ENCODE data around the gene CD47. TPM values are rescaled to one million over a fixed set of nuclear protein-coding genes. Genes with fewer than 3 reads are reported as not detected.

The CD47 gene
- total RNA-seq, 1 experiment from 2014 or later, result 63.6 TPM

GRCh38 chr3:108008931-108009639 is 81.7 kb downstream of the CD47 start:
- no peaks in the 10 kb centered on the region for H3K36me3 ChIP-seq (ENCODE audit: low read depth, low read length)
- TF ChIP-seq CTCF (conservative IDR thresholded peaks at IDR 0.05; ENCODE audit: low read depth, low read length) (no peak), EZH2phosphoT487 (IDR thresholded peaks at IDR 0.05; ENCODE audit: borderline replicate concordance, low read length) (no peak), EZH2 (IDR thresholded peaks at IDR 0.05; ENCODE audit: low read length, unreplicated experiment) (no peak)
- H3K9me2 ChIP-seq (replicated peaks; ENCODE audit: low read length), result no peaks in the 10 kb centered on the region
- H3K4me2 ChIP-seq (ENCODE audit: low read length), result no peak overlapping the region
- DNase-seq (no peak), ATAC-seq (no peak)
- ChIA-PET CTCF (no interaction called here), POLR2A (ENCODE audit: unreplicated experiment) (no interaction called here)
- no TSS peak for BruUV-seq (replicated peaks)
- H3K4me1 ChIP-seq (ENCODE audit: insufficient read depth, low read length), result peaks cover 12% of the 10 kb centered on the region
- H3K9ac ChIP-seq (ENCODE audit: low read length), result no peak overlapping the region
- H2AFZ ChIP-seq (ENCODE audit: low read length), result no peak overlapping the region
- no peaks in the 10 kb centered on the region for H3F3A ChIP-seq (ENCODE audit: low read length, unreplicated experiment)
- H3K79me2 ChIP-seq (ENCODE audit: low read length), result no peaks in the 10 kb centered on the region
- H3K27me3 ChIP-seq (ENCODE audit: low read length), result no peaks in the 10 kb centered on the region
- intact Hi-C loops (cut with micrococcal nuclease), result no loop called here
- no peaks in the 10 kb centered on the region for H4K20me1 ChIP-seq (ENCODE audit: low read length)
- no peak overlapping the region for H3K4me3 ChIP-seq (ENCODE audit: low read length)
- no peaks in the 10 kb centered on the region for H3K9me3 ChIP-seq (ENCODE audit: low read length)
- no peak overlapping the region for H3K27ac ChIP-seq (ENCODE audit: low read length)

- POLR2A ChIA-PET (ENCODE audit: unreplicated experiment), result no interaction called here
- DNase-seq, result no peak
These were observed 82.7 kb downstream of the CD47 start for GRCh38 chr3:108008106-108008505.

More at GRCh38 chr3:108008106-108008505, 82.7 kb downstream of the CD47 start:
- intact Hi-C loops (cut with micrococcal nuclease), result no loop called here
- Histone ChIP-seq H3K9ac (ENCODE audit: low read length) (no peak overlapping the region), H3K4me3 (ENCODE audit: low read length) (no peak overlapping the region), H2AFZ (ENCODE audit: low read length) (no peak overlapping the region), H3K27me3 (ENCODE audit: low read length) (no peaks in the 10 kb centered on the region), H3K9me3 (ENCODE audit: low read length) (no peaks in the 10 kb centered on the region), H3K79me2 (ENCODE audit: low read length) (no peaks in the 10 kb centered on the region), H3K36me3 (ENCODE audit: low read depth, low read length) (no peaks in the 10 kb centered on the region), H4K20me1 (ENCODE audit: low read length) (no peaks in the 10 kb centered on the region), H3K4me1 (ENCODE audit: insufficient read depth, low read length) (peaks cover 12% of the 10 kb centered on the region), H3F3A (ENCODE audit: low read length, unreplicated experiment) (no peaks in the 10 kb centered on the region), H3K27ac (ENCODE audit: low read length) (no peak overlapping the region), H3K4me2 (ENCODE audit: low read length) (no peak overlapping the region), H3K9me2 (replicated peaks; ENCODE audit: low read length) (no peaks in the 10 kb centered on the region)
- BruUV-seq (replicated peaks), result no TSS peak
- ATAC-seq, result no peak
- CTCF ChIA-PET, result no interaction called here
- TF ChIP-seq CTCF (conservative IDR thresholded peaks at IDR 0.05; ENCODE audit: low read depth, low read length) (no peak), EZH2phosphoT487 (IDR thresholded peaks at IDR 0.05; ENCODE audit: borderline replicate concordance, low read length) (no peak), EZH2 (IDR thresholded peaks at IDR 0.05; ENCODE audit: low read length, unreplicated experiment) (no peak)

Data from PC-3 (cell line).